Measurements from ENCODE around the gene NUP107. TPM values are rescaled to one million over a fixed set of nuclear protein-coding genes. Genes with fewer than 3 reads are reported as not detected.

Gene NUP107
- total and polyA plus RNA-seq, 2 donors (not counting 1 experiment from before 2014, with no cell fraction given): 23.2 to 77.3 TPM

GRCh38 chr12:68765696-68766095 lies 78.9 kb downstream of the NUP107 start:
- no peak overlapping the region for H3K27ac Mint-ChIP-seq
- Histone ChIP-seq H3K27ac (ENCODE audit: low read length in 2 of 2) (no peak overlapping the region), H2AFZ (ENCODE audit: insufficient read depth, low read depth, low read length, poor library complexity, severe bottlenecking) (no peak overlapping the region), H3K27me3 (replicated peaks in 1 of 4; ENCODE audit: control extremely low read depth in 1 of 4, control insufficient read depth in 3 of 4, insufficient read depth in 4 of 4, low read length in 3 of 4) (no peaks in the 10 kb centered on the region), H3K4me1 (ENCODE audit: control insufficient read depth in 2 of 2, insufficient read depth in 2 of 2, low read length in 2 of 2) (no peaks in the 10 kb centered on the region), H3K4me2 (replicated peaks; ENCODE audit: low read depth, low read length, poor library complexity, severe bottlenecking) (no peak overlapping the region), H3K9ac (ENCODE audit: low read length) (no peak overlapping the region), H3K79me2 (ENCODE audit: control insufficient read depth, insufficient read depth, low read length) (no peaks in the 10 kb centered on the region), H3K9me3 (ENCODE audit: control extremely low read depth in 1 of 3, control insufficient read depth in 2 of 3, insufficient read depth in 1 of 3, low read length in 2 of 3) (no peaks in the 10 kb centered on the region), H3K36me3 (replicated peaks in 1 of 2; ENCODE audit: control extremely low read depth in 1 of 2, control insufficient read depth in 1 of 2, extremely low read depth in 1 of 2, insufficient read depth in 2 of 2, low read length in 1 of 2) (peaks cover 0 to 27% of the 10 kb centered on the region in 2 experiments), H3K4me3 (ENCODE audit: control extremely low read depth in 1 of 5, extremely low read depth in 1 of 5, insufficient read depth in 1 of 5, low read depth in 2 of 5, low read length in 4 of 5) (no peak overlapping the region), H4K20me1 (ENCODE audit: control insufficient read depth, insufficient read depth, low read length, poor library complexity, severe bottlenecking) (no peaks in the 10 kb centered on the region)
- ChIA-PET CTCF (no interaction called here), POLR2A (no interaction called here)
- H3K27me3 Mint-ChIP-seq: no peaks in the 10 kb centered on the region
- no peak for TF ChIP-seq CTCF (IDR thresholded peaks at IDR 0.05)
- TF ChIP-seq EZH2 (IDR thresholded peaks at IDR 0.05; ENCODE audit: borderline replicate concordance, insufficient read depth, low read depth, low read length, poor library complexity, severe bottlenecking): no peak
- no peak overlapping the region for H3K4me3 Mint-ChIP-seq
- no peaks in the 10 kb centered on the region for H3K9me3 Mint-ChIP-seq (ENCODE audit: insufficient read depth)
- no CpG with 5 or more reads among the region's 1 CpG for WGBS (ENCODE audit: insufficient coverage)
- intact Hi-C loops (cut with micrococcal nuclease): no loop called here
- no peaks in the 10 kb centered on the region for H3K4me1 Mint-ChIP-seq
- ATAC-seq (ENCODE audit: low read depth) (no peak), DNase-seq (no peak)

- no peak overlapping the region for H3K27ac Mint-ChIP-seq
- ChIA-PET POLR2A (no interaction called here), CTCF (no interaction called here)
- peaks cover 3% of the 10 kb centered on the region for H3K4me1 Mint-ChIP-seq
- intact Hi-C loops (cut with micrococcal nuclease): no loop called here
- DNase-seq (no peak), ATAC-seq (ENCODE audit: low read depth) (no peak)
- H3K36me3 ChIP-seq (replicated peaks in 1 of 2; ENCODE audit: control extremely low read depth in 1 of 2, control insufficient read depth in 1 of 2, extremely low read depth in 1 of 2, insufficient read depth in 2 of 2, low read length in 1 of 2): peaks cover 0 to 24% of the 10 kb centered on the region in 2 experiments
- H3K4me1 ChIP-seq (ENCODE audit: control insufficient read depth in 2 of 2, insufficient read depth in 2 of 2, low read length in 2 of 2): no peaks in the 10 kb centered on the region
- H3K4me2 ChIP-seq (replicated peaks; ENCODE audit: low read depth, low read length, poor library complexity, severe bottlenecking): no peak overlapping the region
- TF ChIP-seq CTCF (IDR thresholded peaks at IDR 0.05) (no peak), EZH2 (IDR thresholded peaks at IDR 0.05; ENCODE audit: borderline replicate concordance, insufficient read depth, low read depth, low read length, poor library complexity, severe bottlenecking) (no peak)
- no peaks in the 10 kb centered on the region for H3K9me3 Mint-ChIP-seq (ENCODE audit: insufficient read depth)
- H3K9ac ChIP-seq (ENCODE audit: low read length): no peak overlapping the region
- no peak overlapping the region for H3K27ac ChIP-seq (ENCODE audit: low read length in 2 of 2)
- WGBS (ENCODE audit: insufficient coverage): 100% methylated on average over 1 of the region's 2 CpGs
- H3K27me3 Mint-ChIP-seq: no peaks in the 10 kb centered on the region
- H4K20me1 ChIP-seq (ENCODE audit: control insufficient read depth, insufficient read depth, low read length, poor library complexity, severe bottlenecking): no peaks in the 10 kb centered on the region
- no peaks in the 10 kb centered on the region for H3K79me2 ChIP-seq (ENCODE audit: control insufficient read depth, insufficient read depth, low read length)
- H2AFZ ChIP-seq (ENCODE audit: insufficient read depth, low read depth, low read length, poor library complexity, severe bottlenecking): no peak overlapping the region
- no peaks in the 10 kb centered on the region for H3K27me3 ChIP-seq (replicated peaks in 1 of 4; ENCODE audit: control extremely low read depth in 1 of 4, control insufficient read depth in 3 of 4, insufficient read depth in 4 of 4, low read length in 3 of 4)
- no peaks in the 10 kb centered on the region for H3K9me3 ChIP-seq (ENCODE audit: control extremely low read depth in 1 of 3, control insufficient read depth in 2 of 3, insufficient read depth in 1 of 3, low read length in 2 of 3)
- no peak overlapping the region for H3K4me3 ChIP-seq (ENCODE audit: control extremely low read depth in 1 of 5, extremely low read depth in 1 of 5, insufficient read depth in 1 of 5, low read depth in 2 of 5, low read length in 4 of 5)
- H3K4me3 Mint-ChIP-seq: no peak overlapping the region
Observed at GRCh38 chr12:68766646-68767045, 79.9 kb downstream of the NUP107 start.
